PC-3 (cell line): ENCODE results near the gene MGMT. TPM values are rescaled to one million over a fixed set of nuclear protein-coding genes. Genes with fewer than 3 reads are reported as not detected.

Experiments used
- ATAC-seq: fragments of 200-7000 bp; cut with Tn5 transposase; 2 replicates; pipeline ENCODE4 v1.9.1; 2020; ENCODE audit warnings: mild to moderate bottlenecking, moderate library complexity
- BruUV-seq: library from RNA; stranded (reverse); fragments of 400-500 nt; replicated peaks from 2 replicates; lab custom pipeline; 2021; lab: Mats Ljungman, UMichigan
- CTCF ChIA-PET: fragments of 300-600 bp; sonication (Branson Sonifier 250); formaldehyde crosslinking; loops from one replicate; lab custom pipeline; 2022; ENCODE audit warnings: antibody characterized with exemption; lab: Charles Lee
- POLR2A ChIA-PET: fragments of 300-600 bp; sonication (Branson Sonifier 250); formaldehyde crosslinking; loops from one replicate; lab custom pipeline; 2022; ENCODE audit warnings: antibody characterized with exemption; ENCODE audit not compliant: unreplicated experiment; lab: Charles Lee
- DNase-seq: peaks from one replicate; pipeline ENCODE4 v3.0.0-alpha.2; 2015
- H2AFZ ChIP-seq: fragments of 300-600 bp; sonication (generic); 2 replicates; pipeline ENCODE4 v1.6.0; 2016; ENCODE audit warnings: antibody characterized with exemption, low read length
- H3F3A ChIP-seq: fragments of 300-600 bp; sonication (generic); one replicate; pipeline ENCODE4 v1.6.0; 2017; ENCODE audit warnings: antibody characterized with exemption, low read length, control low read depth, mild to moderate bottlenecking; ENCODE audit not compliant: unreplicated experiment
- H3K27ac ChIP-seq: fragments of 300-600 bp; sonication (generic); 2 replicates; pipeline ENCODE4 v1.5.1; 2016; ENCODE audit warnings: mild to moderate bottlenecking, low read length
- H3K27me3 ChIP-seq: fragments of 300-600 bp; sonication (generic); 2 replicates; pipeline ENCODE4 v1.6.1; 2016; ENCODE audit warnings: low read length, mixed read lengths
- H3K36me3 ChIP-seq: fragments of 300-600 bp; sonication (generic); 2 replicates; pipeline ENCODE4 v1.6.1; 2016; ENCODE audit warnings: low read depth, mixed run types, low read length, mixed read lengths
- H3K4me1 ChIP-seq: fragments of 300-600 bp; sonication (generic); 2 replicates; pipeline ENCODE4 v1.5.1; 2016; ENCODE audit warnings: low read length; ENCODE audit not compliant: insufficient read depth
- H3K4me2 ChIP-seq: fragments of 300-600 bp; sonication (generic); 2 replicates; pipeline ENCODE4 v1.6.0; 2016; ENCODE audit warnings: low read length
- H3K4me3 ChIP-seq: fragments of 300-600 bp; sonication (generic); 2 replicates; pipeline ENCODE4 v1.5.1; 2016; ENCODE audit warnings: mild to moderate bottlenecking, low read length, mixed read lengths
- H3K79me2 ChIP-seq: fragments of 300-600 bp; sonication (generic); 2 replicates; pipeline ENCODE4 v1.6.1; 2017; ENCODE audit warnings: low read length, mixed read lengths
- H3K9ac ChIP-seq: fragments of 300-600 bp; sonication (generic); 2 replicates; pipeline ENCODE4 v1.6.0; 2016; ENCODE audit warnings: mild to moderate bottlenecking, low read length
- H3K9me2 ChIP-seq: fragments of 300-600 bp; sonication (generic); replicated peaks from 2 replicates; pipeline ENCODE4 v1.6.1; 2016; ENCODE audit warnings: mixed run types, low read length, mixed read lengths
- H3K9me3 ChIP-seq: fragments of 300-600 bp; sonication (generic); 2 replicates; pipeline ENCODE4 v1.6.1; 2016; ENCODE audit warnings: low read length, mixed read lengths
- H4K20me1 ChIP-seq: fragments of 300-600 bp; sonication (generic); 2 replicates; pipeline ENCODE4 v1.6.1; 2016; ENCODE audit warnings: low read length, mixed read lengths
- EZH2 ChIP-seq: fragments of 300-600 bp; sonication (generic); IDR thresholded peaks from one replicate; pipeline ENCODE4 v1.6.1; 2017; ENCODE audit warnings: antibody characterized with exemption, mild to moderate bottlenecking, low read length; ENCODE audit not compliant: unreplicated experiment
- EZH2phosphoT487 ChIP-seq: fragments of 300-600 bp; sonication (generic); IDR thresholded peaks from 2 replicates; pipeline ENCODE4 v1.6.1; 2018; ENCODE audit warnings: mild to moderate bottlenecking, antibody characterized with exemption, low read length, borderline replicate concordance
- intact Hi-C: fragments of 100-400 bp; cut with micrococcal nuclease; formaldehyde crosslinking; loops from 2 replicates; pipeline ENCODE4 v1.9.0; 2023
- total RNA-seq: library from RNA; depleted of rRNA; stranded (reverse); fragments of >200 nt; gene quantifications from 2 replicates; pipeline ENCODE4 v1.2.3, GENCODE V29; 2014
- TF ChIP-seq, protein P1 (sequence below): fragments of 300-600 bp; sonication (generic); conservative IDR thresholded peaks from 2 replicates; pipeline ENCODE4 v1.5.1; 2017; ENCODE audit warnings: antibody characterized with exemption, low read depth, mild to moderate bottlenecking, low read length

MGMT gene
- total RNA-seq, 1 experiment from 2014 or later = 19.8 TPM

DNA sequence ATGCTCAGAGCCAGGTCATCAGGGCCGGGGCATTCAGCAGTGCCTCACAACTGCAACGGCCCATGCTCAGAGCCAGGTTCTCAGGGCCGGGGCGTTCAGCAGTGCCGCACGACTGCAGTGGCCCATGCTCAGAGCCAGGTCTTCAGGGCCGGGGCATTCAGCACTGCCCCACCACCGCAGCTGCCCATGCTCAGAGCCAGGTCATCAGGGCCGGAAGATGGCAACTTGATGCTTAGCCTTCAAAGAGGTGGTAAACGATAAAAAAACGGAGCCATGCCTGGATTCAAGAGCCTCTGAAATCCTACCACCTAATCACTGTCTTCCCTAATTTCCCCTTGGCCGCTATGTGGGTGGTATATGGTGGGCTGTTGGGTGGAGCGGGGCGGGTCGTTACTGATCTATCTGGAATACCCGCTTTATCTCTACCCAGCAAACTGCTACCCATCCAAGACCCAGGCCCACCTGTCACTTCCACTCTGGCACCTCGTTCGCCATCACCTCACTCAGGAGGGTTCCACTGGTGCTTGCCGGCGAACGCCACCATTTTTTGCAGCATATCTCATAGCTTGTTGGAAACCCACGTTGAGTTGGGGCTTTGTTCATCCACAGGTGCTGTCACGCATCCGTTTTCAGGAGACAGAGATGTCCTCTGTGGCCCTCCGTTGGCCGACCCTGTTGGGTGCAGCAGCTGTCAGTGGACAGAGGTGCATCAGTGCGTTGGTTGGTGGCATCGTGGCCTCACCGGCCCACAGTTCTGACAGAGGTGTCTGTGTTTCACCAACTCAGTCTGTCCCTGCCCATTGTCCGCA is 275.9 kb downstream of the MGMT start:
- H3K9me2 ChIP-seq = no peaks in the 10 kb centered on the region
- no peak overlapping the region for H3K4me2 ChIP-seq
- H4K20me1 ChIP-seq = no peaks in the 10 kb centered on the region
- no peaks in the 10 kb centered on the region for H3K36me3 ChIP-seq
- no peaks in the 10 kb centered on the region for H3K27me3 ChIP-seq
- no peak overlapping the region for H3K9ac ChIP-seq
- ATAC-seq (no peak), DNase-seq (no peak)
- no peaks in the 10 kb centered on the region for H3F3A ChIP-seq
- H3K27ac ChIP-seq = no peak overlapping the region
- no peak overlapping the region for H2AFZ ChIP-seq
- H3K79me2 ChIP-seq = no peaks in the 10 kb centered on the region
- no peak for TF ChIP-seq EZH2phosphoT487
- TF ChIP-seq, protein P1, sequence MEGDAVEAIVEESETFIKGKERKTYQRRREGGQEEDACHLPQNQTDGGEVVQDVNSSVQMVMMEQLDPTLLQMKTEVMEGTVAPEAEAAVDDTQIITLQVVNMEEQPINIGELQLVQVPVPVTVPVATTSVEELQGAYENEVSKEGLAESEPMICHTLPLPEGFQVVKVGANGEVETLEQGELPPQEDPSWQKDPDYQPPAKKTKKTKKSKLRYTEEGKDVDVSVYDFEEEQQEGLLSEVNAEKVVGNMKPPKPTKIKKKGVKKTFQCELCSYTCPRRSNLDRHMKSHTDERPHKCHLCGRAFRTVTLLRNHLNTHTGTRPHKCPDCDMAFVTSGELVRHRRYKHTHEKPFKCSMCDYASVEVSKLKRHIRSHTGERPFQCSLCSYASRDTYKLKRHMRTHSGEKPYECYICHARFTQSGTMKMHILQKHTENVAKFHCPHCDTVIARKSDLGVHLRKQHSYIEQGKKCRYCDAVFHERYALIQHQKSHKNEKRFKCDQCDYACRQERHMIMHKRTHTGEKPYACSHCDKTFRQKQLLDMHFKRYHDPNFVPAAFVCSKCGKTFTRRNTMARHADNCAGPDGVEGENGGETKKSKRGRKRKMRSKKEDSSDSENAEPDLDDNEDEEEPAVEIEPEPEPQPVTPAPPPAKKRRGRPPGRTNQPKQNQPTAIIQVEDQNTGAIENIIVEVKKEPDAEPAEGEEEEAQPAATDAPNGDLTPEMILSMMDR = no peak
- no peak for TF ChIP-seq EZH2
- BruUV-seq = no TSS peak
- no peaks in the 10 kb centered on the region for H3K9me3 ChIP-seq
- ChIA-PET POLR2A (no interaction called here), CTCF (no interaction called here)
- no peaks in the 10 kb centered on the region for H3K4me1 ChIP-seq
- intact Hi-C loops = no loop called here
- no peak overlapping the region for H3K4me3 ChIP-seq

DNA sequence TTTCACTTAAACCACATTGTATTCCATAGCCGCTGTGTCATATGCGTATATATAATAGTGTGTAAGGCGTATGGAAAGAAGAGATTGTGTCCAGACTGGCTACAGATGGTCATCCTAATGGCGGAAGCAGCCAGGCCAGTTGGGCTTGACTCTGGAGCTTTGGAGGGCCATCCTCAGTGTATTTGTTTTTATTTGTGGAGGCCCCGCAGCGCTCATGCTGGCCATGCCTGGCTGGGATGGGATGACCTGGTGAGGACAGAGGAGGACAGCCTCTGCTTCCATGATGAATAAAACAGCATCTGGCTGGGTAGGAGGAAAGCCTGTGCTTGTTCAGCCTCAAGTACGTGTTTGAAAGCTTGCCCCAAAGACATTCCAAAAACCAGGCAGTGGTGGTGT is 276.7 kb downstream of the MGMT start:
- Histone ChIP-seq H3K9me2 (no peaks in the 10 kb centered on the region), H3K9ac (no peak overlapping the region), H3K4me2 (no peak overlapping the region), H3K4me3 (no peak overlapping the region), H3K27ac (no peak overlapping the region), H3K4me1 (no peaks in the 10 kb centered on the region), H3K79me2 (no peaks in the 10 kb centered on the region), H3K27me3 (no peaks in the 10 kb centered on the region), H4K20me1 (no peaks in the 10 kb centered on the region), H3F3A (no peaks in the 10 kb centered on the region), H2AFZ (no peak overlapping the region), H3K36me3 (no peaks in the 10 kb centered on the region), H3K9me3 (no peaks in the 10 kb centered on the region)
- no TSS peak for BruUV-seq
- ChIA-PET CTCF (no interaction called here), POLR2A (no interaction called here)
- DNase-seq (no peak), ATAC-seq (no peak)
- no peak for TF ChIP-seq EZH2phosphoT487
- TF ChIP-seq, protein P1 = no peak
- no peak for TF ChIP-seq EZH2
- intact Hi-C loops = no loop called here
